HG02759 (cell line): Measurements from ENCODE around the gene ADAMTS15.

Experiments
- ATAC-seq: cut with Tn5 transposase; IDR thresholded peaks from one replicate; pipeline ENCODE4 v1.9.1; 2021; ENCODE audit warnings: mild to moderate bottlenecking, moderate library complexity; ENCODE audit not compliant: unreplicated experiment

The ADAMTS15 gene

GRCh38 chr11:130476922-130477491 lies 28.6 kb downstream of the ADAMTS15 start:
- ATAC-seq: no peak

DNA sequence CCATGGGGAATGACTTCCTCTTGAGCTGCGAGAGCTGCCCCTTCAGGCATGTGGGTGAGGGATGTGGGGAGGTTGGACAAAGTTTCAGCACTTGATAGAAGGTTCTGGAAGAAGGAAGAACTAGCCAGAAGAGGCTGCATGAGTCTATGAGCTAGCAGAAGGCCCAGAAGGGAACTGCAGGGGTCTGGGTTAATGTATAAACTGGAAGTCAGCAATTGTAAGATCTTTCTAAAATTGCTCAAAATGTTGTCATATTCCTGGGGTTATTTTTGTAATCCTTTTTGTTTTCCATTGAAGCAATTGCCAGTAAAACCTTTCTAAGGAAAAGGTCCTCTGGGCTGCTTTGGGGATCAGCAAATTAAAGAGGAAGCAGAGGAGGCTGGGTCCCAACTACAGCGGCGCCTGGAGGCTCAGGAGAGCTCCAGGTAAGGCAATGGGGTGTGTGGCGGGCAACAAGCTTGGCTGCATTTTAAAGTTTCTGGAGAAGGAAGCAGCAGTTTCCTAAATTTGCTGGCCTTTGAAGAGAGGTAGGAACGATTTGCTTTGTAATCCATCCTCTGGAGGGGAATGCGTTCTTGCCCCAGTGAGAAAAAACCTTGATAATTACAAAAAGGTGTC lies 29.2 kb downstream of the ADAMTS15 start:
- ATAC-seq: no peak

DNA sequence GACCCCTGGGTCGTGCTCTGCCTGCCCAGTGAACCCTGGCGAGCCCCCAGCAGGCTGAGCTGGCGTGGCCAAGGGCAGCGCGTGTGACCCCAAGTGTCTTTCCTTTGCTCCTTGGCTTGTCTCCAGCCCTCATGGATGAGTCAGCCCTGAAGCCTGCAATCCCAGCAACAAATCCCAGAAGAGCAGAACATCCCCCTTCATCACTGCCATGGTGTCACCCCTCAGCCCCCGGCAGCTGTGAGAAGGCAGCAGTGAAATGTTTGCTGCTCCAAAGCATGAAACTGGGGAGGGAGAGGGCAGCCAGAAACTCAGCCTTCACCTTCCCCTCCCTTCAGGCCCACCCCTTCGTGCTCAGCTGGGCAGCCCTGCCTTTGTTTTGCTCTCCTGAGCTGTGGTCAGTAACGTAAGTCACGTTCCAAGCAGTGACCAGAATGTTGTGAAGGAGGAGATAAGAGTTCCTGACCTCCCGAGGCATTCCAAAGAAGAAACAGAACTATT lies 29.8 kb downstream of the ADAMTS15 start:
- no peak for ATAC-seq

GRCh38 chr11:130478881-130479280 lies 30.4 kb downstream of the ADAMTS15 start:
- no peak for ATAC-seq

- ATAC-seq: no peak
Measured at GRCh38 chr11:130480186-130480585, 31.7 kb downstream of the ADAMTS15 start.

DNA sequence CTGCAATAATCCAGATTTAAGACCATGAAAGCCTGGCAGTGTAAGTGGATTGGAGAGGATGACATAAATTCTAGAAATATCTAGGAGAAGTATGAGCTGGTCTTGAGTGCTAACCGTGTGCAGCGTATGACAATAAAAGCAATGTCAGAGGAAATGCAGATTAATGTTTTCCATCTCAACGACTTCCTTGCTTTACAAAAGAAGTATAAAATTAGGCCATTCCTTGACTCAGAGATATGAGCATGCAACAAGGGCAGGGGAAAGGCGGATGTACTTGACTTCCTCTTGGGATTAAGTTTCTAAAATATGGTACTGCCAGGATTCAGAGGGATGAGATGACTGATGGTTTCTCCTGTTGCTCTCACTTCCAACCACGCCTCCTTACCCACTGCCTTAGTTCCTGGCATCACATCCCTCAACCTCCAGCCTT lies 32.3 kb downstream of the ADAMTS15 start:
- ATAC-seq: no peak

DNA sequence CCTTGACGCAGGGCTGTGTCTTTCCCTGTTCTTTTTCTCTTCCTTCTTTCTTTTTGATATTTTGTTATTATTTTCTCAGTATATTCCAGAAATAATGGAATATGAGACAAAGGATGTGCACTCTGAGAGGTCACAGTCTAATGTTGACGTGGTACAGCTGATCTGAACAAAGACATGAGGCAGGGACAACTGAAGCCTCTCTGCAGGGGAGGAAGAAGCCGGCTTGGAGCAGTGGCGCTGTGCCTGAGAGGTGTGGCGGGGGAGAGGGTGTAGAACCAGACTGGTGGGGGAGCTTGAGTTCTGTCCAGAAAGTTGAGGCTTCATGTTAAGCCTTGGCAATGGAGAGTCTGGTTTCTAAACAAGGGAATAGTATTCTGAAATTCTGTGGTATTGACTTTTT lies 34.7 kb downstream of the ADAMTS15 start:
- no peak for ATAC-seq

- no peak for ATAC-seq
Measured at GRCh38 chr11:130485983-130486382, 37.5 kb downstream of the ADAMTS15 start.

DNA sequence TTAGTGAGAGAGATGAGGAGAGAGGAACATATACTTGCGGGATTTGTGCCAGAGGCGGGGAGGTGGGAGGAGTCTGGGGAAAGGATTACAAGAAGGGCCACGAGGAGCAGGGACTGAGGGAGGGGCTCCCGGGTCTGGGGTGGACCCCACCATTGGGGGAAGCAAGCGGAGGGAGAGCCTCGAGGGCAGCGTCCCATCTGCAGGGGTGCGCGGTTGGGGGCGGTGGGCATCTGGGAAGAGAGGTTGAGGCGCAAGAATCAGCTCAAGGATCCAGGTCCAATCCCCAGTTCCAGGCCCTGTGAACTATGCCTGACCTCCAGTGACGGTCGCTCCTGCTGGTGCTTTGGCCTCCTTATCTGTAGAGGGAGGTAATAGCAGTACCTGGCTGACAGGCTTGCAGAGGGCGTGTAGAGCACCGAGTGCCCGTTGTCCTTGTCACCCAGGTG lies 38.0 kb downstream of the ADAMTS15 start:
- no peak for ATAC-seq

- ATAC-seq: no peak
Measured at GRCh38 chr11:130486987-130487923, 38.8 kb downstream of the ADAMTS15 start.

DNA sequence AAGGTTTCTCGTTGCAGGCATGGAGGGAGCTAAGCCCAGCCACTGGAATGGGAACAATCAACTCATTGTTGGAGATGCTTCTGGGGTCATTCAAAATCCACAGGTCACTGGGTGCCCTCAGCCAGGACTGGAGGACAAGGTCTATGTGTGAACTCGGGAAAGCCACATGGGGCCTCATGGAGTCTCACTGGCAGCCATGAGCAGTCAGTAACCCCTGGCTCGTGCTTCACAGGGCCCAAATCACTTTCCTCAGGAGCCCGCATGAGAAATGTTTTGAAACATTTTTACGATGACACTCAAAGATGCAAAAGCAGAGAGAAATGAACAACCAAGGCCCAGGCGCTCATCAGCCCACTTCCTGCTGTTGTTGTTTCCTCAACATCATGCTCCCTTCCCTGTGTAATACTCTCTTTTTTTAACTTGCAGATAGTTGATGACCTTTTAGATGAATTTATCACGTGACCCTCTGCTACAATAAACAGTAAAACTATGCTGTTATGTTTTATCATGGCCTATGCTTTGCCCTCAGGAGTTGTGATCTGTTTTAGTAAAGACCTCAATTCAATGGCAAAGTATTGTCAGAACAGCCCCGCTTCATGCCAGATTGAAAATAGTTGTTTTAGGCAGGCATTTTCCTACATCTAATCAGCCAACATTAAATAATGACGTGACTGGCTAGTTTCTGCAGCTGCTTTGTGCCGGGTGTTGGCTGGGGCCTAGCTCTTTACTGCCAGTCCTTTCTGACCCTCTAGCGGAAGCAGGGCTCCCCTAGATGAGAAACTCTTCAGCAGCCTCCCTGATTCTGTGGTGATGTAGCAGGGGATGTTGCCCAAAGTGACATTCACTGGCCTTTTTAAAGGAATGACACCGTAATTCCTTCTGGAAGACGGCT lies 39.7 kb downstream of the ADAMTS15 start:
- ATAC-seq: no peak

DNA sequence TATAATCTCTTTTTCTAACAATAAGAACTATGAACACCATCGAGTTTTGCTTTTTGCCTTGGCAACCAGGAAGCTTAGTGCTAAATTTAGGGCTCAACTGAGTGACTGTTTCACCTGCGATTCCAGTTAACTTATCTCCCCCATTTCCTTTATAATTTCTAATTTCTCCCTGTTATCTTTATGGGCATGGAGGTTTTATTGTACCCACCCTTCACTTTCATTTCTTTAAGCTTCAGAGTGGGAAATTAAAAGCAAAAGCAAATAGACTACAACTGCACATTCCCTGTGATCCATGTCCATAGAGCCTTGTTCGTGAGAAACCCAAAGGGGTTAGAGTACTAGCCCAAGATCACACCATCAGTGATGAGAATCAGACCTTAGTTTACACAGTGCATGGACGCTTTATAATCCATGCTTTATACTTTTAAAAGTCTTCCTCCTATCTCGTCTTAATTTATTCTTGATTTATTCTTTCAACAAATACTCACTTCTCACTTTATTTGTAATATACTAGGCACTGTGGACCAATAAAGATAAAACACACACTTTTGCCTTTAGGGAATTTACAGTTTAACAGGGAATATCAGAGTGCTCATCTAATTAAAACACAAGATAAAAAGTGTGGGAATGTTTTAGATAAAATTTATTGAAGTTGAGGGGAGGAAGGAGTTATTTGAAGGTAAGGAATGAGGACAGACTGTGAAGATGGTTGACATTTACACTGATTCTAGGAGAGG lies 40.6 kb downstream of the ADAMTS15 start:
- ATAC-seq: no peak

GRCh38 chr11:130489716-130490115 lies 41.3 kb downstream of the ADAMTS15 start:
- ATAC-seq: no peak

GRCh38 chr11:130490682-130491449 lies 42.4 kb downstream of the ADAMTS15 start:
- ATAC-seq: no peak

DNA sequence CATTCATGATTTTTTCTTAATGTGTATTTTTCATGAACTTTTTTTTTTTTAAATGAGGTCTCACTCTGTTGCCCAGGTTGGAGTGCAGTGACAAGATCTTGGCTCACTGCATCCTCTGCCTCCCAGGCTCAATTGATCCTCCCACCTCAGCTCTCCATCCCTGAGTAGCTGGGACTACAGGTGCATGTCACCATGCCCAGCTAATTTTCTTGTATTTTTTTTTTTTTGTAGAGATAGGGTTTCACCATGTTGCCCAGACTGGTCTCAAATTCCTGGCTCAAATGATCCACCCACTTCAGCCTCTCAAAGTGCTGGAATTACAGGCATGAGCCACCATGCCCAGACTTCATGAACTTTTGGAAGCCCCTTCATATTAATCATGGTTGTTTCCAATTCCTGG lies 49.7 kb downstream of the ADAMTS15 start:
- ATAC-seq: no peak

DNA sequence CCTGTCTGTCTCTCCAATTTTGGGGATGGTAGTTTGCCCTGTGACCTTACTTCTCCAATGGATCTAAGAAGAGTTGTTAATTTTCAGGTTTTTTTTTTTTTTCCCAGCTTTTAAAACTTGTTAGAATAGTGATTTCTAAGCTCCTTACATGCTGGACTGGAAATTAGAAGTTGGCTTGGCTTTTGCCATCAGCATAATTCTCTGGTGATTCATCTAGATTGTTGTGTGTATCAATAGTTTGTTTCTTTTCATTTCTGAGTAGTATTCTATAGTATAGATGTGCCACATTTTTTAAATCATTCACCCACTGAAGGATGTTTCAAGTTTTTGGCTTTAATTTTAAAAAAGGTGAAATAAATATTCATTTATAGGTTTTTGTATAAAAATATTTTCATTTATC lies 51.4 kb downstream of the ADAMTS15 start:
- no peak for ATAC-seq

- no peak for ATAC-seq
Measured at GRCh38 chr11:130504317-130504716, 55.9 kb downstream of the ADAMTS15 start.

DNA sequence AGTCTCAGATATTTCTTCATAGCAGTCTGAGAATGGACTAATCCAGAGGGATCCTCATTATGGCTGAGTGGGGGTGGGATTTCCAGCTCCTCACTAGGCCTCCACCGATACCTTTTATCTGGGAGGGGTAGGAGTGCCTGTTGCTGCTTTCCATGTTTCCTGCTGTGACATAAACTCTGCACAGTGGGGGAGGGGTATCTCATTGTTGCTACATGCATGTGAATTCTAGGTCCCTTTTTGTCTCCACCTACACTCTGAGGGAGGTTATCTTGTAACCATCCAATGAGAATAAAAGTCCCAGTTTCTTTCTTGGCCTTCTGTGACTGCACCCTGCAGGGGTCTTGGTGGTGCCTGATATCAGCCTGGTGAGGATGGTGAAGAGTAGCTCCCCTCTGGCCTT lies 60.5 kb downstream of the ADAMTS15 start:
- no peak for ATAC-seq

GRCh38 chr11:130509942-130510341 lies 61.5 kb downstream of the ADAMTS15 start:
- ATAC-seq: no peak
